ENCODE data around the gene SCAND1. TPM values are rescaled to one million over a fixed set of nuclear protein-coding genes. Genes with fewer than 3 reads are reported as not detected.
"Not testable (repeated sequence)": the region's sequence is repeated elsewhere in the genome, so short reads cannot be mapped to it uniquely, and the experiment has no call there.

SCAND1 gene
- polyA plus RNA-seq, result 49.1 TPM
- long read RNA-seq, donor 1, transcript SCAND1-201 (2 exons, 902 nt), result major isoform, 9 of 9 reads
- long read RNA-seq, donor 1, partial matches to known transcripts, result 0 of 9 reads
- long read RNA-seq, donor 1, other reads (novel, unspliced or antisense), result 0 of 9 reads
- long read RNA-seq, donor 2, transcript SCAND1-201 (2 exons, 902 nt), result major isoform, 32 of 32 reads
- long read RNA-seq, donor 2, partial matches to known transcripts, result 0 of 32 reads
- long read RNA-seq, donor 2, other reads (novel, unspliced or antisense), result 0 of 32 reads
- long read RNA-seq, donor 3, transcript SCAND1-201 (2 exons, 902 nt), result major isoform, 36 of 36 reads
- long read RNA-seq, donor 3, partial matches to known transcripts, result 0 of 36 reads
- long read RNA-seq, donor 3, other reads (novel, unspliced or antisense), result 0 of 36 reads
- long read RNA-seq, donor 4, partial matches to known transcripts, result 0 of 1 reads
- long read RNA-seq, donor 4, other reads (novel, unspliced or antisense), result 0 of 1 reads
- long read RNA-seq, donor 5, transcript SCAND1-201 (2 exons, 902 nt), result major isoform, 15 of 15 reads
- long read RNA-seq, donor 5, partial matches to known transcripts, result 0 of 15 reads
- long read RNA-seq, donor 5, other reads (novel, unspliced or antisense), result 0 of 15 reads
- long read RNA-seq, donor 6, transcript SCAND1-201 (2 exons, 902 nt), result major isoform, 15 of 74 reads
- long read RNA-seq, donor 6, partial matches to known transcripts, result 59 of 74 reads
- long read RNA-seq, donor 6, other reads (novel, unspliced or antisense), result 0 of 74 reads
- long read RNA-seq, donor 7, transcript SCAND1-201 (2 exons, 902 nt), result major isoform, 10 of 10 reads
- long read RNA-seq, donor 7, partial matches to known transcripts, result 0 of 10 reads
- long read RNA-seq, donor 7, other reads (novel, unspliced or antisense), result 0 of 10 reads
- long read RNA-seq, donor 8, transcript SCAND1-201 (2 exons, 902 nt), result major isoform, 29 of 29 reads
- long read RNA-seq, donor 8, partial matches to known transcripts, result 0 of 29 reads
- long read RNA-seq, donor 8, other reads (novel, unspliced or antisense), result 0 of 29 reads
- long read RNA-seq, donor 9, transcript SCAND1-201 (2 exons, 902 nt), result major isoform, 16 of 53 reads
- long read RNA-seq, donor 9, partial matches to known transcripts, result 37 of 53 reads
- long read RNA-seq, donor 9, other reads (novel, unspliced or antisense), result 0 of 53 reads
- long read RNA-seq, donor 10, transcript SCAND1-201 (2 exons, 902 nt), result major isoform, 19 of 19 reads
- long read RNA-seq, donor 10, partial matches to known transcripts, result 0 of 19 reads
- long read RNA-seq, donor 10, other reads (novel, unspliced or antisense), result 0 of 19 reads
- long read RNA-seq, donor 11, transcript SCAND1-201 (2 exons, 902 nt), result major isoform, 13 of 13 reads
- long read RNA-seq, donor 11, partial matches to known transcripts, result 0 of 13 reads
- long read RNA-seq, donor 11, other reads (novel, unspliced or antisense), result 0 of 13 reads

- peak; percentile 99 for DNase-seq
- H3K36me3 ChIP-seq (ENCODE audit: control insufficient read depth, insufficient read depth, low read length), result no peaks in the 10 kb centered on the region
- H3K27me3 ChIP-seq (ENCODE audit: control insufficient read depth, insufficient read depth, low read length), result no peaks in the 10 kb centered on the region
- H3K4me1 ChIP-seq (ENCODE audit: control insufficient read depth, insufficient read depth, low read length), result peaks cover 9% of the 10 kb centered on the region
- H3K4me3 ChIP-seq (ENCODE audit: low read length), result peak within 1 kb of the TSS; percentile 93
- WGBS (ENCODE audit: insufficient coverage, low lambda C conversion rate), result no CpG with 5 or more reads among the region's 76 CpGs
- no peaks in the 10 kb centered on the region for H3K9me3 ChIP-seq (ENCODE audit: control insufficient read depth, low read depth, low read length)
- peak within 1 kb of the TSS; percentile 100 for H3K27ac ChIP-seq (ENCODE audit: low read length)
These were observed at the start of gene SCAND1 for GRCh38 chr20:35954200-35954906. Gene SCAND1 (minus strand): TSS chr20:35954502. CDS start chr20:35954284, 218 bp downstream.

- WGBS (ENCODE audit: insufficient coverage, low lambda C conversion rate), result no CpG with 5 or more reads among the region's 1 CpG
These were observed 49.7 kb upstream of the SCAND1 start for GRCh38 chr20:36004045-36004444.

GRCh38 chr20:36002855-36003254 is 48.6 kb upstream of the SCAND1 start:
- DNase-seq, result no peak
- Histone ChIP-seq H3K36me3 (ENCODE audit: control insufficient read depth, insufficient read depth, low read length) (no peaks in the 10 kb centered on the region), H3K27ac (ENCODE audit: low read length) (no peak overlapping the region), H3K4me1 (ENCODE audit: control insufficient read depth, insufficient read depth, low read length) (no peaks in the 10 kb centered on the region), H3K27me3 (ENCODE audit: control insufficient read depth, insufficient read depth, low read length) (no peaks in the 10 kb centered on the region), H3K4me3 (ENCODE audit: low read length) (no peak overlapping the region), H3K9me3 (ENCODE audit: control insufficient read depth, low read depth, low read length) (peaks cover 11% of the 10 kb centered on the region)

More at GRCh38 chr20:36004045-36004444, 49.7 kb upstream of the SCAND1 start:
- Histone ChIP-seq H3K4me3 (ENCODE audit: low read length) (no peak overlapping the region), H3K4me1 (ENCODE audit: control insufficient read depth, insufficient read depth, low read length) (no peaks in the 10 kb centered on the region), H3K9me3 (ENCODE audit: control insufficient read depth, low read depth, low read length) (peaks cover 11% of the 10 kb centered on the region), H3K27ac (ENCODE audit: low read length) (no peak overlapping the region), H3K27me3 (ENCODE audit: control insufficient read depth, insufficient read depth, low read length) (no peaks in the 10 kb centered on the region), H3K36me3 (ENCODE audit: control insufficient read depth, insufficient read depth, low read length) (no peaks in the 10 kb centered on the region)
- DNase-seq, result no peak

- DNase-seq, result not testable (repeated sequence)
- H3K9me3 ChIP-seq (ENCODE audit: control insufficient read depth, low read depth, low read length), result peaks cover 11% of the 10 kb centered on the region
These were observed 47.0 kb upstream of the SCAND1 start for GRCh38 chr20:36001331-36001730.

GRCh38 chr20:35996492-35996891 is 42.2 kb upstream of the SCAND1 start:
- H3K9me3 ChIP-seq (ENCODE audit: control insufficient read depth, low read depth, low read length); H3K4me1 ChIP-seq (ENCODE audit: control insufficient read depth, insufficient read depth, low read length); H3K36me3 ChIP-seq (ENCODE audit: control insufficient read depth, insufficient read depth, low read length); H3K27me3 ChIP-seq (ENCODE audit: control insufficient read depth, insufficient read depth, low read length); H3K27ac ChIP-seq (ENCODE audit: low read length); DNase-seq; H3K4me3 ChIP-seq (ENCODE audit: low read length): not testable (repeated sequence)
- WGBS (ENCODE audit: insufficient coverage, low lambda C conversion rate), result no CpG with 5 or more reads among the region's 8 CpGs

More at GRCh38 chr20:36001331-36001730, 47.0 kb upstream of the SCAND1 start:
- not testable (repeated sequence) for H3K27ac ChIP-seq (ENCODE audit: low read length); H3K36me3 ChIP-seq (ENCODE audit: control insufficient read depth, insufficient read depth, low read length); H3K4me3 ChIP-seq (ENCODE audit: low read length); H3K27me3 ChIP-seq (ENCODE audit: control insufficient read depth, insufficient read depth, low read length); H3K4me1 ChIP-seq (ENCODE audit: control insufficient read depth, insufficient read depth, low read length)
- WGBS (ENCODE audit: insufficient coverage, low lambda C conversion rate), result no CpG with 5 or more reads among the region's 34 CpGs

GRCh38 chr20:35994994-35995453 is 40.7 kb upstream of the SCAND1 start:
- Histone ChIP-seq H3K9me3 (ENCODE audit: control insufficient read depth, low read depth, low read length) (no peaks in the 10 kb centered on the region), H3K4me1 (ENCODE audit: control insufficient read depth, insufficient read depth, low read length) (no peaks in the 10 kb centered on the region), H3K27me3 (ENCODE audit: control insufficient read depth, insufficient read depth, low read length) (no peaks in the 10 kb centered on the region), H3K36me3 (ENCODE audit: control insufficient read depth, insufficient read depth, low read length) (no peaks in the 10 kb centered on the region), H3K4me3 (ENCODE audit: low read length) (no peak overlapping the region), H3K27ac (ENCODE audit: low read length) (no peak overlapping the region)
- peak; percentile 77 for DNase-seq
- 0% methylated on average over 4 of the region's 6 CpGs for WGBS (ENCODE audit: insufficient coverage, low lambda C conversion rate)

- no peak overlapping the region for H3K4me3 ChIP-seq (ENCODE audit: low read length)
- no peaks in the 10 kb centered on the region for H3K27me3 ChIP-seq (ENCODE audit: control insufficient read depth, insufficient read depth, low read length)
- peak; percentile 35 to 64 for DNase-seq
- H3K27ac ChIP-seq (ENCODE audit: low read length), result no peak overlapping the region
- H3K36me3 ChIP-seq (ENCODE audit: control insufficient read depth, insufficient read depth, low read length), result no peaks in the 10 kb centered on the region
- WGBS (ENCODE audit: insufficient coverage, low lambda C conversion rate), result 6% methylated on average over 2 of the region's 6 CpGs
- H3K9me3 ChIP-seq (ENCODE audit: control insufficient read depth, low read depth, low read length), result no peaks in the 10 kb centered on the region
- no peaks in the 10 kb centered on the region for H3K4me1 ChIP-seq (ENCODE audit: control insufficient read depth, insufficient read depth, low read length)
These were observed 38.5 kb upstream of the SCAND1 start for GRCh38 chr20:35992713-35993335.

- no peak overlapping the region for H3K4me3 ChIP-seq (ENCODE audit: low read length)
- no peak overlapping the region for H3K27ac ChIP-seq (ENCODE audit: low read length)
- H3K36me3 ChIP-seq (ENCODE audit: control insufficient read depth, insufficient read depth, low read length), result no peaks in the 10 kb centered on the region
- WGBS (ENCODE audit: insufficient coverage, low lambda C conversion rate), result 50% methylated on average over 1 of the region's 3 CpGs
- no peaks in the 10 kb centered on the region for H3K4me1 ChIP-seq (ENCODE audit: control insufficient read depth, insufficient read depth, low read length)
- no peaks in the 10 kb centered on the region for H3K27me3 ChIP-seq (ENCODE audit: control insufficient read depth, insufficient read depth, low read length)
- no peak for DNase-seq
- no peaks in the 10 kb centered on the region for H3K9me3 ChIP-seq (ENCODE audit: control insufficient read depth, low read depth, low read length)
These were observed 37.0 kb upstream of the SCAND1 start for GRCh38 chr20:35991142-35991771.

Data from large intestine (tissue), 12 donors.